SU-DHL-6 (cell line): ENCODE data around the gene ZNF273.

ENCODE experiments used
- CTCF ChIP-seq: fragments of 200-600 bp; sonication (generic); IDR thresholded peaks from one replicate; pipeline ENCODE4 v1.5.1; 2017; ENCODE audit warnings: antibody characterized with exemption, mild to moderate bottlenecking, low read length, moderate library complexity; ENCODE audit not compliant: insufficient read depth, poor library complexity, severe bottlenecking
- EZH2phosphoT487 ChIP-seq: fragments of 200-600 bp; sonication (generic), shearing (Covaris generic); conservative IDR thresholded peaks from 2 replicates; pipeline ENCODE4 v1.6.1; 2018; ENCODE audit warnings: mild to moderate bottlenecking, antibody characterized with exemption, low read length, moderate library complexity, mixed read lengths

- TF ChIP-seq CTCF (no peak), EZH2phosphoT487 (no peak)
Measured at GRCh38 chr7:64889686-64890162, 13.3 kb upstream of the ZNF273 start.
